ENCODE measurements around the gene CDNF.
A peak's percentile ranks its signal among the peaks of the same experiment; 100 is the strongest.

CDNF gene

DNA sequence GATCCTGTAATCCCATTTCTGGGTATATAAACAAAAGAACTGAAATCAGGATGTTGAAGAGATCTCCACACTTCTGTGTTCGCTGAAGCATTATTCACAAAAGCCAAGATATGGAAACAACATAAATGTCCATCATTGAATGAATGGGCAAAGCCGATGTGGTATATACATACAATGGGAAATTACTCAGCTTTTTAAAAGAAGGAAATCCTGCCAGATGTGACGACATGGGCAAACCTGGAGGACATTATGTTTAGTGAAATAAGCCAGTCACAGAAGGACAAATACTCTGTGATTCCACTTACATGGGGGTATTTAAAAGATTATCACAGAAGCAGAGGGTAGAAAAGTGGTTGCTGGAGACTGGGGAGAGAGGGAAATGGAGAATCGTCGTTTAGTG is 39.2 kb downstream of the CDNF start:
- peaks cover 47% of the 10 kb centered on the region for H3K27me3 ChIP-seq (ENCODE audit: insufficient read depth, low read length)
- H3K4me3 ChIP-seq (ENCODE audit: low read depth, low read length), result no peak overlapping the region
- no peak overlapping the region for H3K27ac ChIP-seq (ENCODE audit: low read depth, low read length)
- H3K79me2 ChIP-seq (ENCODE audit: control insufficient read depth, insufficient read depth, low read length, unreplicated experiment), result no peaks in the 10 kb centered on the region
- H3K36me3 ChIP-seq (ENCODE audit: insufficient read depth, low read length), result no peaks in the 10 kb centered on the region
- H3K4me1 ChIP-seq (ENCODE audit: control insufficient read depth, insufficient read depth, low read length, unreplicated experiment), result no peaks in the 10 kb centered on the region
- H2AFZ ChIP-seq (ENCODE audit: low read length, unreplicated experiment), result no peak overlapping the region

- H3K27me3 ChIP-seq (ENCODE audit: insufficient read depth, low read length), result peaks cover 7% of the 10 kb centered on the region; the same call in 1 of the 2 replicates
- H3K4me1 ChIP-seq (ENCODE audit: control insufficient read depth, insufficient read depth, low read length, unreplicated experiment), result peaks cover 2% of the 10 kb centered on the region
- no peak overlapping the region for H3K4me3 ChIP-seq (ENCODE audit: low read depth, low read length)
- H3K36me3 ChIP-seq (ENCODE audit: insufficient read depth, low read length), result no peaks in the 10 kb centered on the region
- H3K27ac ChIP-seq (ENCODE audit: low read depth, low read length), result no peak overlapping the region
- no peak overlapping the region for H2AFZ ChIP-seq (ENCODE audit: low read length, unreplicated experiment)
- H3K79me2 ChIP-seq (ENCODE audit: control insufficient read depth, insufficient read depth, low read length, unreplicated experiment), result no peaks in the 10 kb centered on the region
Observed at GRCh38 chr10:14787938-14788337, 49.9 kb downstream of the CDNF start.

- peaks cover 5% of the 10 kb centered on the region for H3K4me1 ChIP-seq (ENCODE audit: control insufficient read depth, insufficient read depth, low read length, unreplicated experiment)
- no peaks in the 10 kb centered on the region for H3K36me3 ChIP-seq (ENCODE audit: insufficient read depth, low read length)
- H3K79me2 ChIP-seq (ENCODE audit: control insufficient read depth, insufficient read depth, low read length, unreplicated experiment), result no peaks in the 10 kb centered on the region
- H3K27me3 ChIP-seq (ENCODE audit: insufficient read depth, low read length), result no peaks in the 10 kb centered on the region
- no peak overlapping the region for H2AFZ ChIP-seq (ENCODE audit: low read length, unreplicated experiment)
- no peak overlapping the region for H3K27ac ChIP-seq (ENCODE audit: low read depth, low read length)
- H3K4me3 ChIP-seq (ENCODE audit: low read depth, low read length), result no peak overlapping the region
Observed at GRCh38 chr10:14784459-14785055, 53.3 kb downstream of the CDNF start.

DNA sequence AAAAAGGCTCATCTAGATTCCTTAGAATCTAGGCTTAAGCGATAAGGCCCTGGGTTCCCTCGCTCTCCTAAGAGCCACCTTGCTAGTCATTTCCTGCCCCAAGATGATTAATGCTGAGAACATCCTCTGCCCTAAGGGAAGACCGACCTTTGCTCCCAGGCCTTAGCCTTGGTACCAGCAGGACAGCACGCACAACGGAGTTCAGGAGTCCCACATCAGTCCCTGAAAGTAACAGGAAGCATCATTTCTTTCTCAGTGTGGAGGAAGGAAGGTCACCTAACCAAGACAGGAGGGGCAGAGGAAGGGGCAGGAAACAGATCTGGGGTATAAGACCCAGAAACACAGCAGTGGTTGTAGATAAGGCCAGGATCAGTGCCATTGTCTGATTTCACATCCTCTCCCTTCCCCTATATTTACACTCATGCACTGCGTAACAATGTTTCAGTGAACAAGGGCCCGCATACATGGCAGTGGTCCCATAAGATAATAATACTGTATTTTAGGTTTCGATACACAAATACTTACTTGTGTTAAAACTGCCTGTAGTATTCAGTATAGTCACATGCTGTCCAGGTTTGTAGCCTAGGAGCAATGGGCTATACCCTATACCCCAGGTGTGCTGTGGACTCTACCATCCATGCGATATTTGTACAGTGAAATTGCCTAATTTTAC is 55.0 kb downstream of the CDNF start:
- Histone ChIP-seq H3K4me3 (ENCODE audit: low read depth, low read length) (no peak overlapping the region), H3K27ac (ENCODE audit: low read depth, low read length) (no peak overlapping the region), H2AFZ (ENCODE audit: low read length, unreplicated experiment) (no peak overlapping the region)

DNA sequence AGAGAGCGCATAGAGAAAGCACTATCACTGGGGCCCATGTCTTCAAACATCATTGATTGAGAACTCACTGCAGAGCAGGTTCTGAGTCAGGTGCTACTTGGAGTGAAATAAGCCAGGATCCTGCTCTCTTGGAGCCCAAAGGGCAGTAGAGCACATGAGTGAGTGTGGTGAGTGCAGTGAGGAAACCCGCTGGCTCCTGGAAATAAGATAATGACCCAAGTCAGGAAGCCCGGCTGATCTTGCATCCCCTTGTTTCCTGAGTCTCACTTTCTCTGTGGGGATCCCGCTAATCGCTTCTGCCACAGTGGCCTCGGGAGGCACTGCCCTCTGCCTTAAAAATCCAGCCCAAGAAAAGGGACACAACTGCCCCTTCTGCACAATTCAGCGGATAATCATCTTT is 56.1 kb downstream of the CDNF start:
- Histone ChIP-seq H3K27ac (ENCODE audit: low read depth, low read length) (no peak overlapping the region), H3K4me3 (ENCODE audit: low read depth, low read length) (no peak overlapping the region), H2AFZ (ENCODE audit: low read length, unreplicated experiment) (no peak overlapping the region), H3K27me3 (ENCODE audit: insufficient read depth, low read length) (no peaks in the 10 kb centered on the region), H3K79me2 (ENCODE audit: control insufficient read depth, insufficient read depth, low read length, unreplicated experiment) (no peaks in the 10 kb centered on the region), H3K36me3 (ENCODE audit: insufficient read depth, low read length) (no peaks in the 10 kb centered on the region), H3K4me1 (ENCODE audit: control insufficient read depth, insufficient read depth, low read length, unreplicated experiment) (peaks cover 11% of the 10 kb centered on the region)

More for the DNA sequence above, 55.0 kb downstream of the CDNF start:
- H3K36me3 ChIP-seq (ENCODE audit: insufficient read depth, low read length), result no peaks in the 10 kb centered on the region
- peaks cover 11% of the 10 kb centered on the region for H3K4me1 ChIP-seq (ENCODE audit: control insufficient read depth, insufficient read depth, low read length, unreplicated experiment)
- no peaks in the 10 kb centered on the region for H3K27me3 ChIP-seq (ENCODE audit: insufficient read depth, low read length)
- no peaks in the 10 kb centered on the region for H3K79me2 ChIP-seq (ENCODE audit: control insufficient read depth, insufficient read depth, low read length, unreplicated experiment)

DNA sequence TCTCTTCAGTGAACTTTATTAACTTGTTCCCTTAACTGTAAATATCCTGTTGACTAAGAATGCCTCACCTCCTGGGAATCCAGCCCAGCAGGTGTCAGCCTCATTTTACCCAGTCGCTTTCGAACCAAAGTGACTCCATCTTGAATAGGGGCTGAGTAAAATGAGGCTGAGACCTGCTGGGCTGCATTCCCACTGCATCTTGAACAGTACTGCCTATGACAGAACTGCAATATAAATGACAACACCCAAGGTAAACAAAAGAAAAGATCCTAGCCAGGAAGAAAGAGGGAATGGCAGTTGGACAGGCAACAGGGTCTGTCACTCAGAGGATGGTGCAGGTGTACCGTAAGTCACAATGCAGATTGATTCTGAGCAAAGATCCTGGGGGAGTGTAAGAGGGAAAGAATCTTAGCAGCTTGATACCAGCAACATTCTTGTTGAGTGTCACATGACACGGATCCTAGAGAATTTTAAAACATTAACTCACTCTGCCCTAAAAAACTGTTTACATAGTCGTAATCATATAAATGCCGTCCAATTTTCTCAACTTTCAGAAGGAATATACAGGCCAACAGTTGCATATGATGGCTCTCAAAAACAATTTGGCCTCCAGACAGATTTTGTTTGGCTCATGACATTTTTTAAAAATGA is 58.7 kb downstream of the CDNF start:
- Histone ChIP-seq H3K4me1 (ENCODE audit: control insufficient read depth, insufficient read depth, low read length, unreplicated experiment) (peaks cover 11% of the 10 kb centered on the region), H2AFZ (ENCODE audit: low read length, unreplicated experiment) (peak overlapping the region; percentile 83), H3K79me2 (ENCODE audit: control insufficient read depth, insufficient read depth, low read length, unreplicated experiment) (no peaks in the 10 kb centered on the region), H3K27me3 (ENCODE audit: insufficient read depth, low read length) (no peaks in the 10 kb centered on the region; the same call in 1 of the 2 replicates), H3K27ac (ENCODE audit: low read depth, low read length) (no peak overlapping the region), H3K4me3 (ENCODE audit: low read depth, low read length) (no peak overlapping the region), H3K36me3 (ENCODE audit: insufficient read depth, low read length) (no peaks in the 10 kb centered on the region)

- H3K79me2 ChIP-seq (ENCODE audit: control insufficient read depth, insufficient read depth, low read length, unreplicated experiment), result no peaks in the 10 kb centered on the region
- H3K27ac ChIP-seq (ENCODE audit: low read depth, low read length), result no peak overlapping the region
- no peaks in the 10 kb centered on the region for H3K36me3 ChIP-seq (ENCODE audit: insufficient read depth, low read length)
- H3K4me1 ChIP-seq (ENCODE audit: control insufficient read depth, insufficient read depth, low read length, unreplicated experiment), result peaks cover 5% of the 10 kb centered on the region
- no peak overlapping the region for H2AFZ ChIP-seq (ENCODE audit: low read length, unreplicated experiment)
- peaks cover 17% of the 10 kb centered on the region; the same call in 1 of the 2 replicates for H3K27me3 ChIP-seq (ENCODE audit: insufficient read depth, low read length)
- no peak overlapping the region for H3K4me3 ChIP-seq (ENCODE audit: low read depth, low read length)
Observed at GRCh38 chr10:14776546-14776945, 61.3 kb downstream of the CDNF start.

GRCh38 chr10:14775656-14776055 is 62.2 kb downstream of the CDNF start:
- H3K27me3 ChIP-seq (ENCODE audit: insufficient read depth, low read length), result peaks cover 17% of the 10 kb centered on the region; the same call in 1 of the 2 replicates
- H3K36me3 ChIP-seq (ENCODE audit: insufficient read depth, low read length), result no peaks in the 10 kb centered on the region
- no peaks in the 10 kb centered on the region for H3K79me2 ChIP-seq (ENCODE audit: control insufficient read depth, insufficient read depth, low read length, unreplicated experiment)
- no peak overlapping the region for H3K4me3 ChIP-seq (ENCODE audit: low read depth, low read length)
- H2AFZ ChIP-seq (ENCODE audit: low read length, unreplicated experiment), result no peak overlapping the region
- peaks cover 5% of the 10 kb centered on the region for H3K4me1 ChIP-seq (ENCODE audit: control insufficient read depth, insufficient read depth, low read length, unreplicated experiment)
- H3K27ac ChIP-seq (ENCODE audit: low read depth, low read length), result no peak overlapping the region

GRCh38 chr10:14774797-14775196 is 63.0 kb downstream of the CDNF start, which contains the start of gene FAM107B:
FAM107B (minus strand) TSS chr10:14774897; CDS start chr10:14774663, 234 bp downstream.
- Histone ChIP-seq H3K27ac (ENCODE audit: low read depth, low read length) (no peak within 1 kb of the TSS), H3K4me3 (ENCODE audit: low read depth, low read length) (no peak within 1 kb of the TSS), H2AFZ (ENCODE audit: low read length, unreplicated experiment) (no peak within 1 kb of the TSS)

DNA sequence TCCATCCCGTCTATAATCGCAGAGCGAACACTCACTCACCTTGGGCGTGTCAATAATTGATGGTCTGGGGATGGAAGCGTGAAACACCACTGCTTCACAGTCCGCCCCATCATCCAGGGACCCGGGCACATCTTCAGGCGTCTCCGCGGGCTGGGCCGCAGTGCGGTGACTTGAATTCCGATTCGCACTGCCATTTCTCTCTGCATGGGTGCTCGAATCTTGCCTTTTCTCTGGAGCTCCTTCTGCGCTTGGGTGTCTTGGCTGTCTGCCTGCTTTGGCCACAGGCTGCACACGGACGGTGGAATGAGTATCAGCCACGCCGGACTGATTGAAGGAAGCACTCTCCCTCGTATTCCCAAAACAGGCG is 63.6 kb downstream of the CDNF start:
- Histone ChIP-seq H3K4me3 (ENCODE audit: low read depth, low read length) (no peak overlapping the region), H3K79me2 (ENCODE audit: control insufficient read depth, insufficient read depth, low read length, unreplicated experiment) (no peaks in the 10 kb centered on the region), H3K36me3 (ENCODE audit: insufficient read depth, low read length) (no peaks in the 10 kb centered on the region), H2AFZ (ENCODE audit: low read length, unreplicated experiment) (no peak overlapping the region), H3K4me1 (ENCODE audit: control insufficient read depth, insufficient read depth, low read length, unreplicated experiment) (peaks cover 4% of the 10 kb centered on the region), H3K27ac (ENCODE audit: low read depth, low read length) (no peak overlapping the region), H3K27me3 (ENCODE audit: insufficient read depth, low read length) (peaks cover 22% of the 10 kb centered on the region)

More at GRCh38 chr10:14774797-14775196, 63.0 kb downstream of the CDNF start, which contains the start of gene FAM107B:
- Histone ChIP-seq H3K36me3 (ENCODE audit: insufficient read depth, low read length) (no peaks in the 10 kb centered on the region), H3K79me2 (ENCODE audit: control insufficient read depth, insufficient read depth, low read length, unreplicated experiment) (no peaks in the 10 kb centered on the region), H3K27me3 (ENCODE audit: insufficient read depth, low read length) (peaks cover 19% of the 10 kb centered on the region), H3K4me1 (ENCODE audit: control insufficient read depth, insufficient read depth, low read length, unreplicated experiment) (peaks cover 5% of the 10 kb centered on the region)

Data from ACC112 (cell line).